ENCODE measurements around the gene RCSD1. TPM values are rescaled to one million over a fixed set of nuclear protein-coding genes. Genes with fewer than 3 reads are reported as not detected.

The RCSD1 gene
- total and polyA plus RNA-seq, 2 donors (not counting 3 experiments of a cell fraction or from before 2014, with no cell fraction given): 0.08 to 1.00 TPM

- Histone ChIP-seq H3K79me2 (ENCODE audit: control insufficient read depth, insufficient read depth, low read length) (no peaks in the 10 kb centered on the region), H3K9me3 (replicated peaks; ENCODE audit: control insufficient read depth, insufficient read depth, low read length) (no peaks in the 10 kb centered on the region), H3K36me3 (ENCODE audit: control insufficient read depth in 2 of 2, extremely low read depth in 1 of 2, insufficient read depth in 2 of 2, low read length in 2 of 2) (no peaks in the 10 kb centered on the region), H4K20me1 (replicated peaks; ENCODE audit: control insufficient read depth, extremely low read depth, insufficient read depth, low read length) (no peaks in the 10 kb centered on the region), H3K9ac (replicated peaks; ENCODE audit: extremely low read depth, insufficient read depth, low read length) (no peak overlapping the region), H2AFZ (ENCODE audit: low read depth, low read length) (no peak overlapping the region), H3K4me3 (replicated peaks in 1 of 3; ENCODE audit: insufficient read depth in 1 of 3, low read depth in 1 of 3, low read length in 3 of 3) (no peak overlapping the region), H3K4me2 (ENCODE audit: insufficient read depth, low read length) (no peak overlapping the region), H3K9me1 (replicated peaks; ENCODE audit: control insufficient read depth, extremely low read depth, insufficient read depth, low read length) (no peaks in the 10 kb centered on the region), H3K27ac (ENCODE audit: insufficient read depth, low read depth, low read length) (no peak overlapping the region), H3K4me1 (ENCODE audit: control insufficient read depth, extremely low read depth, insufficient read depth, low read length) (no peaks in the 10 kb centered on the region), H3K27me3 (ENCODE audit: control insufficient read depth in 2 of 2, insufficient read depth in 2 of 2, low read length in 2 of 2) (peaks cover 6 to 10% of the 10 kb centered on the region in 2 experiments)
- TF ChIP-seq MAX (IDR thresholded peaks at IDR 0.05; ENCODE audit: insufficient read depth, insufficient read length): no peak
- no peak for TF ChIP-seq FOS (IDR thresholded peaks at IDR 0.05; ENCODE audit: borderline replicate concordance, insufficient read depth, low read length)
- no peak for TF ChIP-seq EZH2 (IDR thresholded peaks at IDR 0.05; ENCODE audit: borderline replicate concordance, low read depth, low read length, severe bottlenecking)
- TF ChIP-seq MYC (IDR thresholded peaks at IDR 0.05; ENCODE audit: low read depth, low read length): no peak
- TF ChIP-seq CTCF (IDR thresholded peaks at IDR 0.05; ENCODE audit: extremely low read depth in 1 of 2, insufficient read depth in 1 of 2, low read depth in 1 of 2, low read length in 2 of 2): no peak
- no peak for TF ChIP-seq JUN (IDR thresholded peaks at IDR 0.05; ENCODE audit: borderline replicate concordance, insufficient read depth, insufficient read length, low read depth)
- no peak for TF ChIP-seq GATA2 (IDR thresholded peaks at IDR 0.05; ENCODE audit: insufficient read depth, insufficient read length, low read depth, low read length)
- TF ChIP-seq POLR2A (IDR thresholded peaks at IDR 0.05; ENCODE audit: low read depth, low read length): no peak
- no peak for TF ChIP-seq POLR2AphosphoS5 (IDR thresholded peaks at IDR 0.05; ENCODE audit: insufficient read depth, low read depth, low read length)
- no TSS peak for BruUV-seq (replicated peaks)
- FAIRE-seq (no peak), DNase-seq (ENCODE audit: low read depth, low spot score) (no peak)
- ChIA-PET CTCF (interaction anchor here (1.0 to 1.5 kb wide), 3 partner anchors 9 to 81 kb away, joined by 3 to 5 read pairs (median 4); no protein-coding TSS in a partner anchor), POLR2A (no interaction called here)
- dilution Hi-C loops (cut with MboI; ENCODE audit: extremely low pct_ligation_motif_present, low sequenced_read_pairs) (no loop called here), intact Hi-C loops (cut with micrococcal nuclease) (loop anchor here (10.0 kb wide), 1 partner anchor 237 kb away; no protein-coding TSS in a partner anchor)
Measured at GRCh38 chr1:167681451-167682098, 51.5 kb downstream of the RCSD1 start.
